ENCODE data around the gene HS3ST2.
A peak's percentile ranks its signal among the peaks of the same experiment; 100 is the strongest.

The HS3ST2 gene

GRCh38 chr16:22945361-22945760 is 131.4 kb downstream of the HS3ST2 start:
- TF ChIP-seq TAF1 (IDR thresholded peaks at IDR 0.05; ENCODE audit: borderline replicate concordance, insufficient read depth, low read length), result no peak
- TF ChIP-seq REST (IDR thresholded peaks at IDR 0.05; ENCODE audit: insufficient read depth in 1 of 2, low read depth in 2 of 2, low read length in 2 of 2), result no peak
- TF ChIP-seq FOXP2 (optimal IDR thresholded peaks at IDR 0.05; ENCODE audit: borderline replicate concordance, extremely low read depth, extremely low read length, insufficient read depth), result no peak
- TF ChIP-seq SIN3A (IDR thresholded peaks at IDR 0.05; ENCODE audit: borderline replicate concordance, insufficient read depth, low read length), result no peak
- TF ChIP-seq POLR2AphosphoS5 (IDR thresholded peaks at IDR 0.05; ENCODE audit: low read depth, low read length), result no peak

GRCh38 chr16:22946433-22946832 is 132.5 kb downstream of the HS3ST2 start:
- TF ChIP-seq SIN3A (IDR thresholded peaks at IDR 0.05; ENCODE audit: borderline replicate concordance, insufficient read depth, low read length) (no peak), FOXP2 (optimal IDR thresholded peaks at IDR 0.05; ENCODE audit: borderline replicate concordance, extremely low read depth, extremely low read length, insufficient read depth) (no peak), REST (IDR thresholded peaks at IDR 0.05; ENCODE audit: insufficient read depth in 1 of 2, low read depth in 2 of 2, low read length in 2 of 2) (no peak), POLR2AphosphoS5 (IDR thresholded peaks at IDR 0.05; ENCODE audit: low read depth, low read length) (no peak), TAF1 (IDR thresholded peaks at IDR 0.05; ENCODE audit: borderline replicate concordance, insufficient read depth, low read length) (no peak)

GRCh38 chr16:22948058-22948602 is 134.2 kb downstream of the HS3ST2 start:
- TF ChIP-seq POLR2AphosphoS5 (IDR thresholded peaks at IDR 0.05; ENCODE audit: low read depth, low read length), result no peak
- TF ChIP-seq REST (IDR thresholded peaks at IDR 0.05; ENCODE audit: insufficient read depth in 1 of 2, low read depth in 2 of 2, low read length in 2 of 2), result no peak
- TF ChIP-seq FOXP2 (optimal IDR thresholded peaks at IDR 0.05; ENCODE audit: borderline replicate concordance, extremely low read depth, extremely low read length, insufficient read depth), result no peak
- TF ChIP-seq SIN3A (IDR thresholded peaks at IDR 0.05; ENCODE audit: borderline replicate concordance, insufficient read depth, low read length), result no peak
- no peak for TF ChIP-seq TAF1 (IDR thresholded peaks at IDR 0.05; ENCODE audit: borderline replicate concordance, insufficient read depth, low read length)

- TF ChIP-seq POLR2AphosphoS5 (IDR thresholded peaks at IDR 0.05; ENCODE audit: low read depth, low read length) (no peak), REST (IDR thresholded peaks at IDR 0.05; ENCODE audit: insufficient read depth in 1 of 2, low read depth in 2 of 2, low read length in 2 of 2) (no peak), SIN3A (IDR thresholded peaks at IDR 0.05; ENCODE audit: borderline replicate concordance, insufficient read depth, low read length) (peak; percentile 87; the same call in 1 of the 2 replicates), FOXP2 (optimal IDR thresholded peaks at IDR 0.05; ENCODE audit: borderline replicate concordance, extremely low read depth, extremely low read length, insufficient read depth) (no peak)
These were observed 134.8 kb downstream of the HS3ST2 start for GRCh38 chr16:22948603-22949368.
